ACC112 (cell line): ENCODE results near the gene SLC1A4.
A peak's percentile ranks its signal among the peaks of the same experiment; 100 is the strongest.

Experiments used
- H2AFZ ChIP-seq: fragments of 200-600 bp; sonication (generic); one replicate; pipeline ENCODE4 v1.6.0; 2017; ENCODE audit warnings: antibody characterized with exemption, low read length; ENCODE audit not compliant: unreplicated experiment
- H3K27ac ChIP-seq: fragments of 200-600 bp; sonication (generic); 2 replicates; pipeline ENCODE4 v1.5.1; 2014; ENCODE audit warnings: low read depth, mild to moderate bottlenecking, antibody characterized with exemption, low read length, moderate library complexity
- H3K27me3 ChIP-seq: fragments of 200-600 bp; sonication (generic); 2 replicates; pipeline ENCODE4 v1.6.1; 2014; ENCODE audit warnings: mild to moderate bottlenecking, antibody characterized with exemption, low read length, moderate library complexity, mixed read lengths; ENCODE audit not compliant: insufficient read depth
- H3K36me3 ChIP-seq: fragments of 200-600 bp; sonication (generic); 2 replicates; pipeline ENCODE4 v1.6.1; 2016; ENCODE audit warnings: mild to moderate bottlenecking, antibody characterized with exemption, low read length, moderate library complexity, mixed read lengths; ENCODE audit not compliant: insufficient read depth
- H3K4me1 ChIP-seq: fragments of 200-600 bp; sonication (generic); one replicate; pipeline ENCODE4 v1.6.1; 2016; ENCODE audit warnings: low read length, mixed read lengths; ENCODE audit not compliant: insufficient read depth, unreplicated experiment, control insufficient read depth
- H3K4me3 ChIP-seq: fragments of 200-600 bp; sonication (generic); 2 replicates; pipeline ENCODE4 v1.5.1; 2014; ENCODE audit warnings: mild to moderate bottlenecking, low read depth, low read length
- H3K79me2 ChIP-seq: fragments of 200-600 bp; sonication (generic); one replicate; pipeline ENCODE4 v1.6.0; 2016; ENCODE audit warnings: low read length; ENCODE audit not compliant: control insufficient read depth, unreplicated experiment, insufficient read depth

SLC1A4 gene

GRCh38 chr2:65062843-65063825, 73.9 kb downstream of the SLC1A4 start:
- H3K27me3 ChIP-seq = no peaks in the 10 kb centered on the region
- H2AFZ ChIP-seq = no peak overlapping the region
- no peak overlapping the region for H3K4me3 ChIP-seq
- no peaks in the 10 kb centered on the region for H3K36me3 ChIP-seq
- peak overlapping the region; percentile 94; the same call in 1 of the 2 replicates for H3K27ac ChIP-seq
- peaks cover 30% of the 10 kb centered on the region for H3K4me1 ChIP-seq
- H3K79me2 ChIP-seq = peaks cover 36% of the 10 kb centered on the region

- Histone ChIP-seq H2AFZ (no peak overlapping the region), H3K4me3 (peak overlapping the region; percentile 52), H3K27ac (peak overlapping the region; percentile 94), H3K79me2 (peaks cover 31% of the 10 kb centered on the region), H3K4me1 (peaks cover 27% of the 10 kb centered on the region), H3K36me3 (no peaks in the 10 kb centered on the region), H3K27me3 (no peaks in the 10 kb centered on the region)
Observed at GRCh38 chr2:65064728-65065552, 75.7 kb downstream of the SLC1A4 start.

- Histone ChIP-seq H3K27me3 (no peaks in the 10 kb centered on the region), H2AFZ (no peak overlapping the region), H3K36me3 (no peaks in the 10 kb centered on the region; the same call in 1 of the 2 replicates), H3K4me1 (peaks cover 37% of the 10 kb centered on the region), H3K27ac (no peak overlapping the region), H3K4me3 (no peak overlapping the region), H3K79me2 (peaks cover 19% of the 10 kb centered on the region)
Observed at GRCh38 chr2:65067806-65068553, 78.8 kb downstream of the SLC1A4 start.

GRCh38 chr2:65069439-65069824, 80.2 kb downstream of the SLC1A4 start:
- Histone ChIP-seq H3K27me3 (no peaks in the 10 kb centered on the region), H3K27ac (no peak overlapping the region), H3K36me3 (peaks cover 6% of the 10 kb centered on the region), H3K79me2 (peaks cover 12% of the 10 kb centered on the region), H2AFZ (no peak overlapping the region), H3K4me1 (peaks cover 23% of the 10 kb centered on the region), H3K4me3 (no peak overlapping the region)

GRCh38 chr2:65070172-65070830, 81.1 kb downstream of the SLC1A4 start:
- peaks cover 7% of the 10 kb centered on the region for H3K36me3 ChIP-seq

GRCh38 chr2:65070856-65071255, 81.7 kb downstream of the SLC1A4 start:
- H3K4me3 ChIP-seq = no peak overlapping the region
- peaks cover 7% of the 10 kb centered on the region for H3K36me3 ChIP-seq
- H3K4me1 ChIP-seq = peaks cover 26% of the 10 kb centered on the region
- peaks cover 12% of the 10 kb centered on the region for H3K79me2 ChIP-seq
- no peak overlapping the region for H2AFZ ChIP-seq
- peak overlapping the region; percentile 15; the same call in 1 of the 2 replicates for H3K27ac ChIP-seq
- H3K27me3 ChIP-seq = no peaks in the 10 kb centered on the region

More at GRCh38 chr2:65070172-65070830, 81.1 kb downstream of the SLC1A4 start:
- Histone ChIP-seq H3K4me3 (no peak overlapping the region), H3K4me1 (peaks cover 23% of the 10 kb centered on the region), H2AFZ (no peak overlapping the region), H3K27me3 (no peaks in the 10 kb centered on the region), H3K79me2 (peaks cover 12% of the 10 kb centered on the region), H3K27ac (peak overlapping the region; percentile 39; the same call in 1 of the 2 replicates)

- Histone ChIP-seq H3K4me3 (no peak overlapping the region), H2AFZ (no peak overlapping the region), H3K36me3 (peaks cover 7% of the 10 kb centered on the region), H3K4me1 (peaks cover 28% of the 10 kb centered on the region), H3K27ac (no peak overlapping the region), H3K27me3 (no peaks in the 10 kb centered on the region), H3K79me2 (peaks cover 10% of the 10 kb centered on the region)
Observed at GRCh38 chr2:65071499-65072180, 82.4 kb downstream of the SLC1A4 start.

GRCh38 chr2:65072181-65072970, 83.2 kb downstream of the SLC1A4 start:
- peaks cover 8% of the 10 kb centered on the region for H3K79me2 ChIP-seq
- peaks cover 32% of the 10 kb centered on the region for H3K4me1 ChIP-seq
- no peak overlapping the region for H3K4me3 ChIP-seq
- H3K27ac ChIP-seq = no peak overlapping the region
- H3K36me3 ChIP-seq = peaks cover 8% of the 10 kb centered on the region
- H2AFZ ChIP-seq = no peak overlapping the region
- H3K27me3 ChIP-seq = no peaks in the 10 kb centered on the region
